Measurements from ENCODE around the gene POLN. TPM values are rescaled to one million over a fixed set of nuclear protein-coding genes. Genes with fewer than 3 reads are reported as not detected.

The POLN gene
- total RNA-seq, 1 experiment from 2014 or later = 1.2 TPM

DNA sequence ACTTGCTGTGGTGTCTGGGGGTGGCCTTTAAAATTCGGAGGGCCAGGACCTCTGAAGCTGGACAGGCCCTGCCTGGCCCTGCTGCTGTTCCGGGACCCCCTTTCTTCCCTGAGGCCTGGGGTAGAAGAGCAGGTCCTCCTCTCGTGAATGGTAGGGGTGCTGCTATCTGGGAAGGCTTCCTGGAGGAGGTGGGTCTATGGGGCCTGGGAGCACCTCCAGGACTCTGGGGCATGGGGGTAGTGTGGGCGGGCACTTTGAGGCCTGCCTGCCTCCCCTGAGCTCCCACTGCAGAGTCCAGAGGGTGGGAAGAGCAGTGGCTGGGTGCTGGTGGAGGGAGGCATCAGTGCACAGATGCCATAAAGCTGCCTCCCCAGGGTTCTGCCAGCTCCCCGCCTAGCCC lies 24.9 kb upstream of the POLN start:
- H3K4me3 Mint-ChIP-seq (ENCODE audit: unreplicated experiment) = no peak overlapping the region

GRCh38 chr4:2266181-2266580 lies 24.3 kb upstream of the POLN start:
- Mint-ChIP-seq H3K9me3 (ENCODE audit: unreplicated experiment) (no peaks in the 10 kb centered on the region), H3K27me3 (ENCODE audit: insufficient read depth, unreplicated experiment) (no peaks in the 10 kb centered on the region), H3K4me1 (ENCODE audit: low read depth, unreplicated experiment) (no peaks in the 10 kb centered on the region), H3K36me3 (ENCODE audit: insufficient read depth, unreplicated experiment) (no peaks in the 10 kb centered on the region), H3K4me3 (ENCODE audit: unreplicated experiment) (no peak overlapping the region), H3K27ac (ENCODE audit: unreplicated experiment) (no peak overlapping the region)
- ChIA-PET CTCF (no interaction called here), POLR2A (no interaction called here)
- Histone ChIP-seq H3K4me3 (ENCODE audit: low read depth, low read length) (no peak overlapping the region), H3K4me1 (no peaks in the 10 kb centered on the region), H3K27me3 (replicated peaks; ENCODE audit: control insufficient read depth, insufficient read depth, low read length) (no peaks in the 10 kb centered on the region; the same call in 1 of the 2 replicates), H3K9me3 (no peaks in the 10 kb centered on the region), H3K36me3 (ENCODE audit: control insufficient read depth, insufficient read depth, low read length) (no peaks in the 10 kb centered on the region)
- no peak for DNase-seq
- TF ChIP-seq, protein P1, sequence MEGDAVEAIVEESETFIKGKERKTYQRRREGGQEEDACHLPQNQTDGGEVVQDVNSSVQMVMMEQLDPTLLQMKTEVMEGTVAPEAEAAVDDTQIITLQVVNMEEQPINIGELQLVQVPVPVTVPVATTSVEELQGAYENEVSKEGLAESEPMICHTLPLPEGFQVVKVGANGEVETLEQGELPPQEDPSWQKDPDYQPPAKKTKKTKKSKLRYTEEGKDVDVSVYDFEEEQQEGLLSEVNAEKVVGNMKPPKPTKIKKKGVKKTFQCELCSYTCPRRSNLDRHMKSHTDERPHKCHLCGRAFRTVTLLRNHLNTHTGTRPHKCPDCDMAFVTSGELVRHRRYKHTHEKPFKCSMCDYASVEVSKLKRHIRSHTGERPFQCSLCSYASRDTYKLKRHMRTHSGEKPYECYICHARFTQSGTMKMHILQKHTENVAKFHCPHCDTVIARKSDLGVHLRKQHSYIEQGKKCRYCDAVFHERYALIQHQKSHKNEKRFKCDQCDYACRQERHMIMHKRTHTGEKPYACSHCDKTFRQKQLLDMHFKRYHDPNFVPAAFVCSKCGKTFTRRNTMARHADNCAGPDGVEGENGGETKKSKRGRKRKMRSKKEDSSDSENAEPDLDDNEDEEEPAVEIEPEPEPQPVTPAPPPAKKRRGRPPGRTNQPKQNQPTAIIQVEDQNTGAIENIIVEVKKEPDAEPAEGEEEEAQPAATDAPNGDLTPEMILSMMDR (IDR thresholded peaks at IDR 0.05; ENCODE audit: insufficient read depth in 1 of 2, low read depth in 1 of 2, low read length in 1 of 2, severe bottlenecking in 1 of 2, unreplicated experiment in 1 of 2) = no peak
- intact Hi-C loops (cut with micrococcal nuclease; ENCODE audit: unreplicated experiment) = no loop called here
- no TSS peak for BruUV-seq (replicated peaks)

More for the DNA sequence above, 24.9 kb upstream of the POLN start:
- Mint-ChIP-seq H3K9me3 (ENCODE audit: unreplicated experiment) (no peaks in the 10 kb centered on the region), H3K27ac (ENCODE audit: unreplicated experiment) (no peak overlapping the region), H3K4me1 (ENCODE audit: low read depth, unreplicated experiment) (no peaks in the 10 kb centered on the region), H3K27me3 (ENCODE audit: insufficient read depth, unreplicated experiment) (no peaks in the 10 kb centered on the region), H3K36me3 (ENCODE audit: insufficient read depth, unreplicated experiment) (no peaks in the 10 kb centered on the region)
- CTCF ChIA-PET = no interaction called here
- no peaks in the 10 kb centered on the region for H3K4me1 ChIP-seq
- no TSS peak for BruUV-seq (replicated peaks)
- no peak for DNase-seq
- intact Hi-C loops (cut with micrococcal nuclease; ENCODE audit: unreplicated experiment) = no loop called here
- H3K36me3 ChIP-seq (ENCODE audit: control insufficient read depth, insufficient read depth, low read length) = no peaks in the 10 kb centered on the region
- H3K9me3 ChIP-seq = no peaks in the 10 kb centered on the region
- TF ChIP-seq, protein P1 (IDR thresholded peaks at IDR 0.05; ENCODE audit: insufficient read depth in 1 of 2, low read depth in 1 of 2, low read length in 1 of 2, severe bottlenecking in 1 of 2, unreplicated experiment in 1 of 2) = no peak
- no peak overlapping the region for H3K4me3 ChIP-seq (ENCODE audit: low read depth, low read length)
- no peaks in the 10 kb centered on the region; the same call in 1 of the 2 replicates for H3K27me3 ChIP-seq (replicated peaks; ENCODE audit: control insufficient read depth, insufficient read depth, low read length)
- POLR2A ChIA-PET = no interaction called here

DNA sequence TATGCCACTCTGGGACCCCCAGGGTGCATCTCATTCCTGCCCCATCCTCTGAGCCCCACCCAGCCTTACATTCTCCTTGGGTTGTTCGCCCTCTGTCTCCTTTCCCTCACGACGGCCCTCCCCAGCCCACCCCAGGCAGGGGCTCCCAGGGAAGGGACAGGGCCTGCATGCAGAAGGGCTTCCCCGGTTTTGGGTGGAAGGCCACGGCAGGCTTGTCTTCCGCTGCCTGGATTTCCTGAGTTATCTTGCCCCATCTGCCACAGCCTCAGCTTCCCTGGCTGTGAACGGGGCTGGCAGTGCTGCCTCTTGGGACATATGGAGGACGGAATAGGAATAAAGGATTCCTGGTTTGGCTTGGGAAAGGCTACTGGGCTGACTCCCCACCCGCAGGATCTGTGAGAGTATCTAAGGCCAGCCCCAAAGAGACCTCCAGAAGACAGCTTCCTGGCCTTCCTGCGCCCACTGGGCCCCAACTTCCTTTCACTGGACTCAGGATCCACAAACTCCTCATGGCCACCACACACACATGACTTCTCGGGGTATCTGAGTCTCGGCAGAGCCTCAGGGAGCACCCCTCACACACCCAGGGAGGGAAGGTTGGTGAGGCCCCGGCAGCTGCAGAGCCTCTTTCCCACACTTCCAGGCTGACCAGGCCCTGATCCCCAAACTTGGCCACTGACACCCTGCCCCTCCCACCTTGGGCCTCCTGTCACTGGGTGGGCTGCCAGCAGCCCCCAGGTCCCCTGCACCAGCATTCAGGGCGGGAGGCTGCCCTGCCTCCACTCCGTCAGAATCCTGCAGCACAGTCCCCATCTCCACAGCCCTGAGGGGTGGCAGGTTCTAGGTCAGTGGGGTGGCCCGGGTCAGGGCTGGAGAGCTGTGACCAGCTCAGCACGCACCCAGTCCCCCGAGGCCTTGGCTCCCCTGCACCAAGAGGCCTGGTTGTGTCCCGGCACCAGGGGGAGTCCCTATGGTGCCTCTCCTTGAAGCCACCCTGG lies 23.5 kb upstream of the POLN start:
- intact Hi-C loops (cut with micrococcal nuclease; ENCODE audit: unreplicated experiment) = no loop called here
- Mint-ChIP-seq H3K4me1 (ENCODE audit: low read depth, unreplicated experiment) (no peaks in the 10 kb centered on the region), H3K4me3 (ENCODE audit: unreplicated experiment) (no peak overlapping the region), H3K36me3 (ENCODE audit: insufficient read depth, unreplicated experiment) (no peaks in the 10 kb centered on the region), H3K9me3 (ENCODE audit: unreplicated experiment) (no peaks in the 10 kb centered on the region), H3K27me3 (ENCODE audit: insufficient read depth, unreplicated experiment) (no peaks in the 10 kb centered on the region), H3K27ac (ENCODE audit: unreplicated experiment) (no peak overlapping the region)
- no peak for DNase-seq
- Histone ChIP-seq H3K27me3 (replicated peaks; ENCODE audit: control insufficient read depth, insufficient read depth, low read length) (no peaks in the 10 kb centered on the region; the same call in 1 of the 2 replicates), H3K4me1 (0 out of 2 replicates have a peak, but pooled peaks cover 5% of the 10 kb centered on the region), H3K9me3 (no peaks in the 10 kb centered on the region), H3K36me3 (ENCODE audit: control insufficient read depth, insufficient read depth, low read length) (no peaks in the 10 kb centered on the region), H3K4me3 (ENCODE audit: low read depth, low read length) (no peak overlapping the region)
- ChIA-PET POLR2A (no interaction called here), CTCF (no interaction called here)
- TF ChIP-seq, protein P1 (IDR thresholded peaks at IDR 0.05; ENCODE audit: insufficient read depth in 1 of 2, low read depth in 1 of 2, low read length in 1 of 2, severe bottlenecking in 1 of 2, unreplicated experiment in 1 of 2) = no peak
- no TSS peak for BruUV-seq (replicated peaks)

All from Caco-2 (cell line).